SU-DHL-6 (cell line): Measurements from ENCODE around the gene SLFN12L.

ENCODE experiments used
- EZH2phosphoT487 ChIP-seq: fragments of 200-600 bp; sonication (generic), shearing (Covaris generic); conservative IDR thresholded peaks from 2 replicates; pipeline ENCODE4 v1.6.1; 2018; ENCODE audit warnings: mild to moderate bottlenecking, antibody characterized with exemption, low read length, moderate library complexity, mixed read lengths
- TF ChIP-seq, protein P1 (sequence below): fragments of 200-600 bp; sonication (generic); IDR thresholded peaks from one replicate; pipeline ENCODE4 v1.5.1; 2017; ENCODE audit warnings: antibody characterized with exemption, mild to moderate bottlenecking, low read length, moderate library complexity; ENCODE audit not compliant: insufficient read depth, poor library complexity, severe bottlenecking

DNA sequence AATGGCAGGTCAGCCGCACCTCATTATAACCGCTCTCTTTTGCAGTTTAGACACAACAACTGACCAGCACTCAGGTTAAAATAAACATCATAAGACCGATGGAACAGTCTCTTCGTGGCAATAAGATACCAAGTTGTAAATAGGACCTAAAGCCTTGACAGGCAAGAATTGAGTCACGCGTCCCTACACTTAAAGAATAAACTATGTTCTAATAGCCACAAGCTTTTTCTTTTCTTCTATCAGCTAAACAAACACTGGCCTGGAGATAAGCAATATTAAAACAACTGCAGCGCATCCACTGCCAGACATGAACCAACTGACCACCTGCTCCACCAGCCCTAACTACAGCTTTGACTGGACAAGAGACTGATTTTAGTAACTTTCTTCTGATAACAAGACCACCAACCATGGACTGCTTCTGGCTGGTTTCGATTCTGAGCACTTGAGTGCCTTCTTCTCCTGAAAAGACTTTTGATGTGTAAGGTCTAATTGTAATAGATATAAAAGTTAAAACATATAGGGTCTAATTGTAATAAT is 17.5 kb downstream of the SLFN12L start:
- TF ChIP-seq, protein P1, sequence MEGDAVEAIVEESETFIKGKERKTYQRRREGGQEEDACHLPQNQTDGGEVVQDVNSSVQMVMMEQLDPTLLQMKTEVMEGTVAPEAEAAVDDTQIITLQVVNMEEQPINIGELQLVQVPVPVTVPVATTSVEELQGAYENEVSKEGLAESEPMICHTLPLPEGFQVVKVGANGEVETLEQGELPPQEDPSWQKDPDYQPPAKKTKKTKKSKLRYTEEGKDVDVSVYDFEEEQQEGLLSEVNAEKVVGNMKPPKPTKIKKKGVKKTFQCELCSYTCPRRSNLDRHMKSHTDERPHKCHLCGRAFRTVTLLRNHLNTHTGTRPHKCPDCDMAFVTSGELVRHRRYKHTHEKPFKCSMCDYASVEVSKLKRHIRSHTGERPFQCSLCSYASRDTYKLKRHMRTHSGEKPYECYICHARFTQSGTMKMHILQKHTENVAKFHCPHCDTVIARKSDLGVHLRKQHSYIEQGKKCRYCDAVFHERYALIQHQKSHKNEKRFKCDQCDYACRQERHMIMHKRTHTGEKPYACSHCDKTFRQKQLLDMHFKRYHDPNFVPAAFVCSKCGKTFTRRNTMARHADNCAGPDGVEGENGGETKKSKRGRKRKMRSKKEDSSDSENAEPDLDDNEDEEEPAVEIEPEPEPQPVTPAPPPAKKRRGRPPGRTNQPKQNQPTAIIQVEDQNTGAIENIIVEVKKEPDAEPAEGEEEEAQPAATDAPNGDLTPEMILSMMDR = no peak
- no peak for TF ChIP-seq EZH2phosphoT487
